Neural cell (in vitro differentiated cells): ENCODE results near the gene ZNF22. TPM values are rescaled to one million over a fixed set of nuclear protein-coding genes. Genes with fewer than 3 reads are reported as not detected.
A peak's percentile ranks its signal among the peaks of the same experiment; 100 is the strongest.

Source experiments
- H2AFZ ChIP-seq: fragments of 200-600, 300-800 bp; sonication (generic), shearing (Covaris generic); 2 replicates; pipeline ENCODE4 v1.6.0; 2014; ENCODE audit warnings: low read depth, mild to moderate bottlenecking, antibody characterized with exemption, low read length, moderate library complexity
- H3F3A ChIP-seq: fragments of 200-600 bp; shearing (Covaris generic); 2 replicates; pipeline ENCODE4 v1.6.1; 2016; ENCODE audit warnings: mild to moderate bottlenecking, moderate library complexity, mixed read lengths, antibody characterized with exemption, low read length; ENCODE audit not compliant: insufficient read depth, poor library complexity, severe bottlenecking
- H3K27ac ChIP-seq: fragments of 200-600, 300-800 bp; sonication (generic), shearing (Covaris generic); 2 replicates; pipeline ENCODE4 v1.5.1; 2014; ENCODE audit warnings: mild to moderate bottlenecking, low read length, moderate library complexity
- H3K27me3 ChIP-seq: fragments of 300-800, 200-600 bp; sonication (generic), shearing (Covaris generic); 2 replicates; pipeline ENCODE4 v1.6.0; 2014; ENCODE audit warnings: mild to moderate bottlenecking, low read depth, low read length, moderate library complexity; ENCODE audit not compliant: insufficient read depth
- H3K36me3 ChIP-seq: fragments of 300-800, 200-600 bp; sonication (generic), shearing (Covaris generic); 2 replicates; pipeline ENCODE4 v1.5.1; 2014; ENCODE audit warnings: mild to moderate bottlenecking, antibody characterized with exemption, low read length, moderate library complexity; ENCODE audit not compliant: insufficient read depth
- H3K4me2 ChIP-seq: fragments of 300-800, 200-600 bp; sonication (generic), shearing (Covaris generic); 2 replicates; pipeline ENCODE4 v1.6.0; 2014; ENCODE audit warnings: mild to moderate bottlenecking, low read length
- H3K4me3 ChIP-seq: fragments of 300-800, 200-600 bp; sonication (generic), shearing (Covaris generic); 2 replicates; pipeline ENCODE4 v1.5.1; 2014; ENCODE audit warnings: mild to moderate bottlenecking, low read length, moderate library complexity
- H3K79me2 ChIP-seq: fragments of 200-600 bp; shearing (Covaris generic); replicated peaks from 2 replicates; pipeline ENCODE4 v1.6.0; 2014; ENCODE audit warnings: mild to moderate bottlenecking, low read length, moderate library complexity; ENCODE audit not compliant: insufficient read depth
- H3K9ac ChIP-seq: fragments of 300-800, 200-600 bp; sonication (generic), shearing (Covaris generic); 2 replicates; pipeline ENCODE4 v1.6.1; 2016; ENCODE audit warnings: mild to moderate bottlenecking, low read length, mixed read lengths
- H3K9me2 ChIP-seq: fragments of 200-600 bp; shearing (Covaris generic); 2 replicates; pipeline ENCODE4 v1.6.1; 2016; ENCODE audit warnings: mild to moderate bottlenecking, low read length, mixed read lengths; ENCODE audit not compliant: insufficient read depth
- H3K9me3 ChIP-seq: fragments of 200-600, 300-800 bp; sonication (generic), shearing (Covaris generic); 2 replicates; pipeline ENCODE4 v1.6.1; 2016; ENCODE audit warnings: mild to moderate bottlenecking, mixed run types, low read length, moderate library complexity, mixed read lengths
- H4K20me1 ChIP-seq: fragments of 200-600 bp; shearing (Covaris generic); 2 replicates; pipeline ENCODE4 v1.6.1; 2016; ENCODE audit warnings: mild to moderate bottlenecking, mixed run types; ENCODE audit not compliant: insufficient read depth
- EZH2 ChIP-seq: fragments of 200-600, 300-800 bp; shearing (Covaris generic), sonication (generic); IDR thresholded peaks from 2 replicates; pipeline ENCODE4 v1.6.1; 2014; ENCODE audit warnings: antibody characterized with exemption, low read length, borderline replicate concordance, mild to moderate bottlenecking; ENCODE audit not compliant: insufficient read depth, poor library complexity, severe bottlenecking
- MXI1 ChIP-seq: fragments of 450-650 bp; conservative IDR thresholded peaks from 2 replicates; pipeline ENCODE4 v1.6.1; 2014; ENCODE audit warnings: antibody characterized with exemption, mild to moderate bottlenecking; ENCODE audit not compliant: poor library complexity, severe bottlenecking
- POLR2AphosphoS5 ChIP-seq: IDR thresholded peaks from 2 replicates; pipeline ENCODE4 v1.6.1; 2012
- RAD21 ChIP-seq: fragments of 450-650 bp; conservative IDR thresholded peaks from 2 replicates; pipeline ENCODE4 v1.6.1; 2014; ENCODE audit warnings: antibody characterized with exemption, mild to moderate bottlenecking, moderate library complexity
- SMC3 ChIP-seq: fragments of 450-650 bp; conservative IDR thresholded peaks from 2 replicates; pipeline ENCODE4 v1.6.1; 2014; ENCODE audit warnings: antibody characterized with exemption, mild to moderate bottlenecking, moderate library complexity; ENCODE audit not compliant: poor library complexity
- TAF1 ChIP-seq: IDR thresholded peaks from 2 replicates; pipeline ENCODE4 v1.6.1; 2012; ENCODE audit warnings: low read depth
- polyA plus RNA-seq: library from polyadenylated mRNA; depleted of rRNA; stranded (reverse); fragments of >200 nt; gene quantifications from 2 replicates; pipeline ENCODE4 v1.2.3, GENCODE V29; 2014
- TF ChIP-seq, protein P1 (sequence below): fragments of 450-650 bp; IDR thresholded peaks from 2 replicates; pipeline ENCODE4 v1.5.1; 2014; ENCODE audit warnings: antibody characterized with exemption, mild to moderate bottlenecking, moderate library complexity; ENCODE audit not compliant: poor library complexity, severe bottlenecking
- TF ChIP-seq, protein P2 (sequence below): IDR thresholded peaks from 2 replicates; pipeline ENCODE4 v1.6.1; 2012; ENCODE audit warnings: borderline replicate concordance

ZNF22 gene
- polyA plus RNA-seq, 1 donor from 2014 or later = 32.9 TPM

DNA sequence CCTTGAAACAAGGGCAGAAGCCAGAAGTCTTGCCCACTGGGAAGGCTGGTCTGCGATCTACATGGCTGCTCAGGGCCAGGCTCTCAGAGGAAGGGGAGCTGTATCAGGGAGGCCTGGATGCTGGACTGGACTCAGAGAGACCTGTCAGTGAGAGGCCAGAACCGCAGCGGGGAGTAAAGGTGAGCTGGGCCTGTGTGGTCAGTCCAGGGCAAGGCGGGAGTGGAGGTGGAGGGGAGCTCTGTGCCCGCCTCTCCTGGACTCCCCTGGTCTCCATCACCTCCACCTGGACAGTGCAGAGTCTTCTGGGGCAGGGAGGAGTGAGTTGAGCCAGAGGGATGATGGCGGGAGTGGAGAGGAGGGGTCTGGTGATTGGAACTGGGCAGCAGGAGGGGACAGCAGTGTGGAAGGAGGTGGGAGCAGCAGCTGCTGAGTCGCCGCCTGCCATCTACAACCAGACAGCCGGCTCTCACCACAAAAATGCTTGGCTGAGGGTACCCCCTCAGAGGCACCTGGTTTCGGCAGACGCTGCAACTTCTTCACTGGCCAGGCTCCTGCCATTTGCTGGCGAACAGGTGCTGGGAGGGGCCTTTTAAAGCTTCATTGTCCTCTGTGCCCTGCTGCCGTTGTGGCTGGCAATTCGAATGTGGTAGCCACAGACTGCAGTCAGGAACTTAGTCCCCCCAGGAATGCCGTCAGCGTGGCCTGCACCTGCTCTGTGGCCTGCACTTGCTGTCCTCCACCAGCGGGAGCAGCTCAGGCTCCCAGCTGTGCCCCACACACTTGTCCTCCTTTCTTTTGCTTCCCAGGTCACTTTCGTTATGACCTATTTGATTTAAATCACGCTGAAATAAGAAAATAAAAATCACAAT lies 37.6 kb upstream of the ZNF22 start:
- Histone ChIP-seq H3K4me2 (no peak overlapping the region), H3K9me3 (no peaks in the 10 kb centered on the region), H3K79me2 (no peaks in the 10 kb centered on the region), H3K27ac (no peak overlapping the region), H2AFZ (no peak overlapping the region), H3K9ac (no peak overlapping the region), H4K20me1 (no peaks in the 10 kb centered on the region), H3K4me3 (no peak overlapping the region), H3K36me3 (no peaks in the 10 kb centered on the region), H3K27me3 (no peaks in the 10 kb centered on the region), H3K9me2 (no peaks in the 10 kb centered on the region), H3F3A (no peaks in the 10 kb centered on the region)
- peak; percentile 14 for TF ChIP-seq RAD21
- TF ChIP-seq, protein P1, sequence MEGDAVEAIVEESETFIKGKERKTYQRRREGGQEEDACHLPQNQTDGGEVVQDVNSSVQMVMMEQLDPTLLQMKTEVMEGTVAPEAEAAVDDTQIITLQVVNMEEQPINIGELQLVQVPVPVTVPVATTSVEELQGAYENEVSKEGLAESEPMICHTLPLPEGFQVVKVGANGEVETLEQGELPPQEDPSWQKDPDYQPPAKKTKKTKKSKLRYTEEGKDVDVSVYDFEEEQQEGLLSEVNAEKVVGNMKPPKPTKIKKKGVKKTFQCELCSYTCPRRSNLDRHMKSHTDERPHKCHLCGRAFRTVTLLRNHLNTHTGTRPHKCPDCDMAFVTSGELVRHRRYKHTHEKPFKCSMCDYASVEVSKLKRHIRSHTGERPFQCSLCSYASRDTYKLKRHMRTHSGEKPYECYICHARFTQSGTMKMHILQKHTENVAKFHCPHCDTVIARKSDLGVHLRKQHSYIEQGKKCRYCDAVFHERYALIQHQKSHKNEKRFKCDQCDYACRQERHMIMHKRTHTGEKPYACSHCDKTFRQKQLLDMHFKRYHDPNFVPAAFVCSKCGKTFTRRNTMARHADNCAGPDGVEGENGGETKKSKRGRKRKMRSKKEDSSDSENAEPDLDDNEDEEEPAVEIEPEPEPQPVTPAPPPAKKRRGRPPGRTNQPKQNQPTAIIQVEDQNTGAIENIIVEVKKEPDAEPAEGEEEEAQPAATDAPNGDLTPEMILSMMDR = peak; percentile 50
- TF ChIP-seq EZH2 = no peak

DNA sequence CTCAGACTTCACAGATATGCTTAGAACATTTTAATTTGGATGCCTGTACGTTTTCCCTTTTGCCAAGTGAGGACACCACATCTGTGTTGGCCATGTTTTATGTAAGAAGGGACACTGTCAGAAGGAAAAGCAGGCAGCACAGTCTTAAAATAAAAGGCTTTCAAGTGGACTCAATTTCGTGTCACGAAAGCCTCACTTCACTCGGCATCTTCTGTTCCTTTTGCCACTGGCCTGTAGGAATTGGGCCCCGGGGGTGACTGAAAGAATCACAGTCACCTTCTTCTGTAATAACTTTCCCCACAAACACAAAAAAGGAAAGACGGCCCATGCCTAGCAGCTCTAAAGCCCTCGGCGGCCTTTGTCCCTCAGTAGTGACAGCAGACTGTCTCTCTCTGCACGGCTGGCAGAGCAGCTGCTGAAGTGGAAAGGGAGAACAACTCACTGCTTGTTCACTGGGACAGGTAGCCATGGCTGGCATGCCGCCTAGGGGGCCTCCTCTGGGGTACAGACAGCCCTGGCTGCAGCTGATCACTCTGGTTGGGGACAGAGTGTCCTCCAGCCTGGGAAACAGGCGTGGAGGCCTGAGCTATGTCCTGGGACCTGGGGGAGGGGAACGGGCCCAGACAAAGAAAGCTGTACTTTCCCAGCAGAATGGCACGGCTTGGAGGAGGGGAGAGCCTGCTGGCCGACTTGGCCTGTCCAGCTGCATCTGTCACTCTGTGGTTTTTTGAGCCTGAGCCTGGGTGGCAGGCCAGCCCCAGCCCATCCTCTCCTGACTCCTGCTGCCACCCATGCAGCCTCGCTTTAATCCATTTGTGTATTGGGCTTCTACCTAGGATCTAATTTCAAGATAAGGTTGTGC lies 36.7 kb upstream of the ZNF22 start:
- peak overlapping the region; percentile 36 for H3K9ac ChIP-seq
- H3K9me3 ChIP-seq = no peaks in the 10 kb centered on the region
- H3K4me3 ChIP-seq = peak overlapping the region; percentile 37
- no peaks in the 10 kb centered on the region for H3K79me2 ChIP-seq
- H4K20me1 ChIP-seq = no peaks in the 10 kb centered on the region
- H3K9me2 ChIP-seq = no peaks in the 10 kb centered on the region
- H3K4me2 ChIP-seq = no peak overlapping the region
- peak overlapping the region; percentile 8 for H3K27ac ChIP-seq
- H3F3A ChIP-seq = no peaks in the 10 kb centered on the region
- no peaks in the 10 kb centered on the region for H3K27me3 ChIP-seq
- peak overlapping the region; percentile 8 for H2AFZ ChIP-seq
- TF ChIP-seq RAD21 = no peak
- TF ChIP-seq, protein P1 = no peak
- H3K36me3 ChIP-seq = no peaks in the 10 kb centered on the region

DNA sequence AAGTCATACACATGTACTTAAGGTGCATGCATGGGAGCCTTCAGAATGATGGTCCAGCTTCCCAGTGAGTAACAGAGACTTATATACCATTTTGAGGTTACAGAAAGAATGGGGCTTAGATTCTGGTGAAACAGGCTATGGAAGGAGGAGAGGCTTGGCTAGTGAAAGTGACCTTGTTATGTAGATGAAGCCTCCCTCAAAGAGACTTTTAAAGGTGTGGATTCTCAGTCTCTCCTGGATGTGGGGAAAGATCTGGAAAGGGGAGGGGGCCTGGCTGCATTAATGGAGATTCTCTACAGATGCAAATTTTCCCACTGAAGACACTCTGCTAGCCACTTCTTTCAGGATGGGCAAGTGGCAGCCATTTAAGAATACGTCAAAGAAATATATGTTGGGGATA lies 35.6 kb upstream of the ZNF22 start:
- H3K27ac ChIP-seq = no peak overlapping the region
- no peaks in the 10 kb centered on the region for H3K9me2 ChIP-seq
- H3K4me2 ChIP-seq = no peak overlapping the region
- no peak overlapping the region for H3K9ac ChIP-seq
- H2AFZ ChIP-seq = no peak overlapping the region
- no peak overlapping the region for H3K4me3 ChIP-seq
- TF ChIP-seq RAD21 (no peak), TAF1 (no peak), POLR2AphosphoS5 (no peak), SMC3 (no peak), MXI1 (no peak), EZH2 (no peak)
- TF ChIP-seq, protein P2, sequence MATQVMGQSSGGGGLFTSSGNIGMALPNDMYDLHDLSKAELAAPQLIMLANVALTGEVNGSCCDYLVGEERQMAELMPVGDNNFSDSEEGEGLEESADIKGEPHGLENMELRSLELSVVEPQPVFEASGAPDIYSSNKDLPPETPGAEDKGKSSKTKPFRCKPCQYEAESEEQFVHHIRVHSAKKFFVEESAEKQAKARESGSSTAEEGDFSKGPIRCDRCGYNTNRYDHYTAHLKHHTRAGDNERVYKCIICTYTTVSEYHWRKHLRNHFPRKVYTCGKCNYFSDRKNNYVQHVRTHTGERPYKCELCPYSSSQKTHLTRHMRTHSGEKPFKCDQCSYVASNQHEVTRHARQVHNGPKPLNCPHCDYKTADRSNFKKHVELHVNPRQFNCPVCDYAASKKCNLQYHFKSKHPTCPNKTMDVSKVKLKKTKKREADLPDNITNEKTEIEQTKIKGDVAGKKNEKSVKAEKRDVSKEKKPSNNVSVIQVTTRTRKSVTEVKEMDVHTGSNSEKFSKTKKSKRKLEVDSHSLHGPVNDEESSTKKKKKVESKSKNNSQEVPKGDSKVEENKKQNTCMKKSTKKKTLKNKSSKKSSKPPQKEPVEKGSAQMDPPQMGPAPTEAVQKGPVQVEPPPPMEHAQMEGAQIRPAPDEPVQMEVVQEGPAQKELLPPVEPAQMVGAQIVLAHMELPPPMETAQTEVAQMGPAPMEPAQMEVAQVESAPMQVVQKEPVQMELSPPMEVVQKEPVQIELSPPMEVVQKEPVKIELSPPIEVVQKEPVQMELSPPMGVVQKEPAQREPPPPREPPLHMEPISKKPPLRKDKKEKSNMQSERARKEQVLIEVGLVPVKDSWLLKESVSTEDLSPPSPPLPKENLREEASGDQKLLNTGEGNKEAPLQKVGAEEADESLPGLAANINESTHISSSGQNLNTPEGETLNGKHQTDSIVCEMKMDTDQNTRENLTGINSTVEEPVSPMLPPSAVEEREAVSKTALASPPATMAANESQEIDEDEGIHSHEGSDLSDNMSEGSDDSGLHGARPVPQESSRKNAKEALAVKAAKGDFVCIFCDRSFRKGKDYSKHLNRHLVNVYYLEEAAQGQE = no peak
- H4K20me1 ChIP-seq = no peaks in the 10 kb centered on the region
- no peaks in the 10 kb centered on the region for H3K36me3 ChIP-seq
- H3K79me2 ChIP-seq = no peaks in the 10 kb centered on the region
- no peaks in the 10 kb centered on the region for H3K27me3 ChIP-seq
- H3K9me3 ChIP-seq = no peaks in the 10 kb centered on the region
- H3F3A ChIP-seq = no peaks in the 10 kb centered on the region
